GM08714 (cell line): ENCODE measurements around the gene KREMEN1.
"Not testable (repeated sequence)": the region's sequence is repeated elsewhere in the genome, so short reads cannot be mapped to it uniquely, and the experiment has no call there.

Source experiments
- H3K4me3 ChIP-seq: fragments of 200-500 bp; sonication (Bioruptor generic); 2 replicates; pipeline ENCODE4 v1.5.1; 2014; ENCODE audit warnings: mild to moderate bottlenecking, low read length, inconsistent platforms
- ZNF274 ChIP-seq: IDR thresholded peaks from 2 replicates; pipeline ENCODE4 v1.6.1; 2012; ENCODE audit warnings: mild to moderate bottlenecking, low read depth, low read length

The KREMEN1 gene, protein sequence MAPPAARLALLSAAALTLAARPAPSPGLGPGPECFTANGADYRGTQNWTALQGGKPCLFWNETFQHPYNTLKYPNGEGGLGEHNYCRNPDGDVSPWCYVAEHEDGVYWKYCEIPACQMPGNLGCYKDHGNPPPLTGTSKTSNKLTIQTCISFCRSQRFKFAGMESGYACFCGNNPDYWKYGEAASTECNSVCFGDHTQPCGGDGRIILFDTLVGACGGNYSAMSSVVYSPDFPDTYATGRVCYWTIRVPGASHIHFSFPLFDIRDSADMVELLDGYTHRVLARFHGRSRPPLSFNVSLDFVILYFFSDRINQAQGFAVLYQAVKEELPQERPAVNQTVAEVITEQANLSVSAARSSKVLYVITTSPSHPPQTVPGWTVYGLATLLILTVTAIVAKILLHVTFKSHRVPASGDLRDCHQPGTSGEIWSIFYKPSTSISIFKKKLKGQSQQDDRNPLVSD

DNA sequence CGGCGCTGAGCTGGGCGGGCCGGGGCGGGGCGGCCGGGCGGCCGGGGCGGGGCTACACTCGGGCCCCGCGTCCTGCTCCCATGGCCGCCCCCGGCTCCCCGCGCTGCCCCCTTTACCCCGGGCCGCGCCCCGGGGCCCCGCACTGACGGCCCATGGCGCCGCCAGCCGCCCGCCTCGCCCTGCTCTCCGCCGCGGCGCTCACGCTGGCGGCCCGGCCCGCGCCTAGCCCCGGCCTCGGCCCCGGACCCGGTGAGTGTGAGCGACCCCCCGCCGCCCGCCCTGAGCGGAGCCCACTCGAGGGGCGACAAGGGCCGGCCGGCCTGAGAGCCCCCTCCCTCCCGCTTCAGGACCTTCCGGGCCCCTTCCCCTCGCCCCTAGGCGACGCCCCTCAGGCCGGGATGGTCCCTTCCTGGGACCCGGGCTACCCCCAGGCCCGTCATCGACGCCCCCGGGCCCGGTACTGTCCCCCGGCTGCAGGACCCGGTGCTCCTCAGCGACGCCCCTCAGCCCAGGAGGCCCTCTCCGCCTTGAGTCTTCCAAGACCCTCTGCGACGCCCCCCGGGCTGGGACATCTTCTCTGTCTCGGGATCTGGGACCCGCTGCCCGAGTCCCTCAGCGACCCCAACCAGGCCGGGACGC lies at the start of gene KREMEN1:
Gene KREMEN1 (plus strand): TSS at position 57 of the 639 bp plus-strand sequence. CDS start 96 bp downstream, at position 153.
- H3K4me3 ChIP-seq, result peak within 1 kb of the TSS; percentile 47; the same call in 1 of the 2 replicates
- TF ChIP-seq ZNF274, result no peak

DNA sequence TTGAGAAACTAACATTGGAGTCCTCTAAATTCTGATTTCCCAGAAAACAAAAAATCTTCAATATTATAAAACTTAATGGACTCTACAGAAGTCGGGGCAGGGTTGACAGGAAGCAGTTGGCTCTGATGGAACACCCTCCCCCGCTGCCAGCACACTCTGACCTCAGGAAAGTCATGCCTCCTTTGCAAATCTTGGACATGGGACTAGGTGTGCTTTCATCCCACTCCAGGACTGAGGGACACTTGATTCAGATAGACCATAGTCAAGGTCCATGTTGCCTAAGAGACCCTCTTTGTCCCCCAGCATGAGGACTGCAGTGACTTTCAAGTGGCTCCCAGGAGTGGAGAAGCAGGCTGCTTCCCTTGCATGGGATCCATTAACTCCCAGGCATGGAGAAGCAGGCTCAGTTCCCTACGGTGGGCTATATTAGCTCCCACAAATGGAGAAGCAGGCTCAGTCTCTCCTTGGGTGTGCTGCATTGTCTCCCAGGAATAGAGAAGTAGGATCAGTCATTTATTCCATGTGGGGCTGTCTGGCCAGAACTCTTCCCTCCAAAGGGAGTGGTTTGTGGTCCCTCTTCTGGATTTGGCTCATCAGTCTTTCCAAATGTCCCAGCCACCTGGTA lies 49.6 kb upstream of the KREMEN1 start:
- H3K4me3 ChIP-seq, result no peak overlapping the region
- TF ChIP-seq ZNF274, result no peak

DNA sequence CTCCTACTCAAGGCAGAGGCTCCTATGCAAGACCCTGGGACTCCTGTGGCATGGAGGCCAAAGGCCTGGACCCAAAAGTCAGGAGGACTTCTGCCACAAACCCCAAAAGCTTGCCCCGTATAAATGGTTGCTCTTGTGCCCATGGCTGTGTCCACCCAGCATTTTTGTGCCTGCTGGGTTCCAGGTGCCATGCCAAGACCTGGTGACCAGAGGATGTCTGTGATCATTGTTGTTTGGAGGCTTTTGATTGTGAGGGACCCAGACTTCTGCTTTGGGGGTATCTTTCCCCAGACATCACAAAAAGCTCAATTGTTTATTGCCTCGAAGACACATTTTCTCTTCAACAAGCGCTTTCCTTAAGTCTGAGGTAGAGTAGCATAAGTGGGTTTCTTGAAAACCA lies 46.3 kb upstream of the KREMEN1 start:
- no peak for TF ChIP-seq ZNF274
- H3K4me3 ChIP-seq, result no peak overlapping the region

DNA sequence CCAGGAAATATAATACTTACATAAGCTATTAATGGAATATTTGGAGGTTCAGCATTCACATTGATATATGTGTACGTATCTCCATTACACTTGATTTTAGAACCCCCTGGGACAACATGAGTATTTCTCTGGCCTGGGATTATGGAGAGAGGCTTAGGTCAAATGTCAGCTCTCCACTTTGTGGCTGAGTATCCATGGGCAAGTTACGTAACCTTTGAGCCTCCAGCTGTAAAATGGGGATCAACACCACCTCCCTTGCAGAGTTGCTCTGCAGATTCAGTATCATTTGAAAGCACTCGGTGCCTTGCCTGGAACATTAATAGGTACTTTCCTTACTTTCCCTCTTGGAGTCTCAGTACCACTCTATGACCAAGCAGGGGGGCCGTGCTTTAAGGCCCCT lies 44.4 kb upstream of the KREMEN1 start:
- TF ChIP-seq ZNF274, result no peak
- H3K4me3 ChIP-seq, result no peak overlapping the region

DNA sequence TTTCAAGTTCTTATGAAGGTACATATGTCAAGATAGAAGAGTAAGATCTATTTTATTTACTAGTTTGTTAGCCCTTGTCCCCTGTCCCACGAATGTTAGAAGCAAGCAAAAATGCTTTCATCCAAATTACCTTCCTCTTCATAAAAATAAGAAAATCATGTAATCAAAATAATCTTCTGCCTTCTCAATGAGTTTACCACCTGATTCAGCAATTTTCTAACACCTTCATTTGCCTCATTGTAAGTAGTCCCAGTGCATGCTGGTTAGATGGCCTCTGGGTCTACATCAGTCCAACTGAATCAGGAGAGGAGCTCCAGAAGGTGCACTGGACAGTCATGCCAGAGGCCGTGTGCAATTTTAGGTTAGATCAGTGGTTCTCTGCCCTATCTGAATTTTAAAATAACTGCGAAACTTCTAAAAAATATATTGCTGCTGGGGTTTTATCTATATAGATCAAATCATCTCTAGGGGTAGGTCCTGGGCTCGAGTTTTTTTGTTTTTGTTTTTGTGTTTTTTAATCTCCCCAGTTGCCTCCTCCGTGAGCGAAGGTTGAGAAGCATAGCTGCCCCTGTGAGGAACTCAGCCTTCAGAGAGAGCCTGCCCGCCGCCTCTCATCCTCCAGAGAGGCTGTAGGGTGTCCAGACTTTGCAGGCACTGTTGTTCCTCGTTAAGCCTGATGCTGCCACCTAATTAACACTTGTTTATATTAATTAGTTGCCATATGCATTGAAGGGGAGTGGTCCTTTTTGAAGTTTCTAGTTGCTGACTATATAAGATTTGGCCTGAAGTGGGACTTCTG lies 43.4 kb upstream of the KREMEN1 start:
- no peak for TF ChIP-seq ZNF274
- no peak overlapping the region for H3K4me3 ChIP-seq

DNA sequence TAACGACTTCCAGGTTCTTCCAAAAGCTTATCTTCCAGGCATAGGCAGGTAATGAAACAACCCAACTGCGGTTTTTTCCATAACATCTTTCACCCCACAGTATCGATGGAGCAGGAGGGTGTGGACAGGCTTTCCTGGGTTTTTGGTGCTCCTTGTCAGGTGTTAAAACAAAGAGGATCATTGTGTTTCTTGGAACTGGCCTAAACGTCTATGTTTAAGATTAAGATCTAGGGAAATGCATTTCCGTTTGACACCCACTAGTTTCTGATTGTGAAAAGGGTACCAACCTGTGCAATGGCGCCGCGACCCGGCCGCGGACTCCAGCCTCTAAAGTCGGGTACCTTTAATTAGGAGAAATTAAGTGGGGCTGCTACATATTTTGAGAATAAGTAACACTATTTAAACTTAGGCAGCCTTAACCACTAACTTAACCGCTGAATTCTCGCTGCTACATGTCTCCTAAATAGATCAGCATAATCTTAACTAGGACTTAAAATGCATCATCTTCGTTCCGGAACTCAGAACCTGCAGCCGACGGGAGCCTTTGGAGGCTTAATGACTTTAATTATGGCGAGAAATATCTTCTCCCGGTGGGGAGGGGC lies 42.7 kb upstream of the KREMEN1 start:
- peak overlapping the region; percentile 33; the same call in 1 of the 2 replicates for H3K4me3 ChIP-seq

DNA sequence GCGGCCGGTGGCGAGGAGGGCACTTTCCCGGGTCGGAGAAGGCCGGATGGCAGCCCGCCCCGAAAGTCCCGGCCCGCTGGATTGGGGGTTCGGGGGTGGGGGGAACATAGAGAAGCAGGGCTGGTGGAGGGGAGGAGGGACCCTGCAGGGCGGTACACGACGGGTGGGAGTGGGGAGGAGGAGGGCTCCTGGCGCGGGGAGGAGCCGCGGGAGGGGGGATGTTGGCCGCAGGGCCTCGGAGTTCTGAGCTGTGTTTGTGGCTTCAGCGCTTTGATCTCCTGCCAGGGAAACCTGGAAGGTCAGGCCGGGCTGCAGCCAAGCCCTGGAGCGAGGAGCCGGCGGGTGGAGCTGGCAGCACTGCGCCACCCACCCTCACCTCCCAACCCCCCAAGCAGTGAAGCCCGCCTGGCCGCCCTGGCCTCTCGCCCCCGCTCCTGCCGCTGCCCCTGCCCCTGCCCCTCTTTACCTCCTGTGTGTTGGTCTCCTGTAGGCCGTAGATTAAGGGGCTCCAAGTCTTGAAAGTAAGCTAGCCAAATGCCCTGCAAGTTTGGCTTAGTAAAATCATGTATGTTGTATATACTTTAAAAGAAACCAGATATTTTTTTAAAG lies 42.1 kb upstream of the KREMEN1 start:
- H3K4me3 ChIP-seq, result peak overlapping the region; percentile 33; the same call in 1 of the 2 replicates
- no peak for TF ChIP-seq ZNF274

More for the DNA sequence above, 42.7 kb upstream of the KREMEN1 start:
- TF ChIP-seq ZNF274, result no peak

DNA sequence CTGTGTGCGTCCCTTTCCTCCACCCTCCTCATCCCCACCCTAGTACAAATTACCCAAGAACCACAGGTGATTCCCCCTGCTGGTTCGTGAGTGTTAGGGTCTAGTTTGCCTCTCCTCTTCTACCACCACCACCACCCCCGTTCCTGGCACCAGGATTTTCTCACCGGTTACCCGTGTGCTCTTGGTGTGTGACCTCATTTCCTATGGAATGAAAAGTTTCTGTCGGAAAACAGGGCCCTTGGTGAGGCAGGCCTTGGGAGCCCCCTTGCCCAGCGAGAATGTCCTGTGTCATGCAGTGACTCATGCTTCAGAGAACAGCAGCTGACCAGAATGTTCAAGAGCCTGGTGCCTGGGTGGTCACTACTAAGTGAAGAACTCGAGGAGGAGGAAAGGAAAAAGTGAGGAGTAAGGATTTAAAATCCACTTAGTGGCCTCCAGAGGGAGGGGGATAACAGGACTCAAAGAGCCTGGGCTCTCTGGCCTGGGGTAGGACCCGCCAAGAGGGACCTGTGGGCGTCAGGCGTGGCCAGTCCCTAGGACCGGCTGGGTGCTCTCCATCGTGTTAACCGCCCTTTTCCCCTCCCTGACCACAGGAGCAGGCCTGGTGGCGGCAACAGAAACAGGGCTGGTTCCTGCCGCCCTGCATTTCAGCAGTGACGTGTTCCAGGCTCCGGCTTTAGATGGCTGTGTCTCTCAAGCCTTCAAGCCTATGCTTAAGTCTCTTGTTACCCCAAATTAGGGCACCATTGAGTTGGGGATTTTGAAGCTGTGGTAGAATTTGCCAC lies 41.4 kb upstream of the KREMEN1 start:
- H3K4me3 ChIP-seq, result no peak overlapping the region
- TF ChIP-seq ZNF274, result no peak

DNA sequence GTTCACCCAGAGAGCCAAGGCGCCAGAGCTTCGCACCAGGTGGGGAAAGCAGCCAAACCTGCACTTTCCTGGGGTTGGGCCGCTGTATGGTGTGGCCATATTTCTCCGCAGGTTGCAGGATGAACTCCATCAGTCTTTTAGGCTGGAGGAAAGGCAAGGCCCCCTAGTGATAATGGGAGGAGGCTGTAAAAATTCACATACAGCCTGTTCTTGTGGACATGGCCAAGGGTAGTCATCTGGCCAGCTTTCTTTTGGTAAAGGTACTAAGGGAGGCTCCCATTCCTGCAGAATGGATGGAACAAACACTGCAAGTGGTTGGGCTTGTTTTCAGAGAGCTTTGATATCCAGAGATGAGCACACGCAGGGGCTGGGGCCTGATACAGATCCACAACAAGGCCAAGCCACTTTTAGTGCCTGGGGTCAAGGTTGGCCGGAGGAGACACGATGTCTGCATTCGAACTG lies 40.8 kb upstream of the KREMEN1 start:
- H3K4me3 ChIP-seq, result no peak overlapping the region
- no peak for TF ChIP-seq ZNF274

DNA sequence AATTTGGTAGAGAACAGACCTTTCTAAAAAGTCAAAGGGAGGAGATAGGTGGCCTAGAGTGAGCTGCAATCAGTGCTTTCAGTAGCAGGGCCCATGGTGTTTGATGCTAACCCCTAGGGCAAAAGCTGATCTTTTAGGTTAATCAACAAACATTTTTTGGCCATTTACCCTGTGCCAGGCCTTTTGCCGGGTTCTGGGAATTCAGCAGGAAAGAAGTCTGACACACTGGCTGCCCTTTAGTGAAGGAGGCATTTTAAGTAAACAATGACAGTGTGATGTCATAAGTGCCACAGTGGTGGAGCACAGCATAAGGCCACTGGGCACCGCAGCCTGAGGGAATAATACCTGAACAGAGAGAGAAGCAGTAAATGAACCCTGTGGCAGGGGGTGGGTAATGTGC lies 40.3 kb upstream of the KREMEN1 start:
- TF ChIP-seq ZNF274, result no peak

DNA sequence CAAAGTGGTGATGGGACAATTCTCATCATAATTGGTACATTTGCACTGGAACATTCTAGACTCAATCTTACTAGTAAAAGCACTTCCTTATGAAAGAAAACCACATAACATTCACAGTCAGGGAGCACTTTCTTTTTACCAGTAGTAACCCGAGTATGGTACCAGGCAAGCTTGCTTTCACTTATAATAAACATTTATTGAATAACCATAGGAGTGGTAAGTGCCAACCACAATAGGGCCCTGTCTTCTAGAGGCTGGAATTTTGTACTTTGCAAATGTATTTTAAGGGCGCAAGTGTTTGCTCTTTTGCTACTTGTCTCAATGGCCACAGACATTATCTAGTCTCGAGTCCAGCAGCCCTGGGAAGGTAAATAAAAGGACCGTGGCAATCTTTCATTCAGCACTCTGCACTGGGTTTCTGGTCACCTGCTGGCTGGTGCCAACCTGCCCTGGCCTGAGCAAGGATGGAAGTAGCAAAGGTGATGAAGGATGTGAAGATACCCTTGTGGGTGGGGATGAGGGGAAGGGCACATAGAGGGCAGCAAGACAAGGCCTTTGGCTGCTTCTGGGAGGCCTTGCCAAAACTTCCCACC lies 35.4 kb upstream of the KREMEN1 start:
- no peak for TF ChIP-seq ZNF274
- H3K4me3 ChIP-seq, result no peak overlapping the region

More for the DNA sequence above, 40.3 kb upstream of the KREMEN1 start:
- H3K4me3 ChIP-seq, result no peak overlapping the region

DNA sequence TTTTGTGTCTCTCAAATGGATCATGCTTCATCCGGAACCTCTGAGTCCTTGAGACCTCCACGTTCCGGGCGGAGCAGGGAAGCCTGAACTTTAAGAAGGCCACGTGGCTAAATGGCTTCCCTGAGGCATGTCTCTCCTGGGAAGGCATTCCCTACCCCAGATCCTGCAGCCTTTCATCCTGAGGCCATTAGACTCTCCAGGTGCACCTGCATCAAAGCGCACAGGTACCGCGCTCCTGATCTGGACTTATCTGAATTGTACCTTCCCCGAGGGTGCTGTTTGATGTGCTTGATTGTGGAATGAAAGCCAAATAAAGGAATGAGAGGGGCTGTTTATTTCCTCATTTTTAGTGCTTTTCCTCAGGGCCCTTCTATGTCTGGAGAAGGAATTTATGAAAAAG lies 33.7 kb upstream of the KREMEN1 start:
- no peak for TF ChIP-seq ZNF274
- no peak overlapping the region for H3K4me3 ChIP-seq

DNA sequence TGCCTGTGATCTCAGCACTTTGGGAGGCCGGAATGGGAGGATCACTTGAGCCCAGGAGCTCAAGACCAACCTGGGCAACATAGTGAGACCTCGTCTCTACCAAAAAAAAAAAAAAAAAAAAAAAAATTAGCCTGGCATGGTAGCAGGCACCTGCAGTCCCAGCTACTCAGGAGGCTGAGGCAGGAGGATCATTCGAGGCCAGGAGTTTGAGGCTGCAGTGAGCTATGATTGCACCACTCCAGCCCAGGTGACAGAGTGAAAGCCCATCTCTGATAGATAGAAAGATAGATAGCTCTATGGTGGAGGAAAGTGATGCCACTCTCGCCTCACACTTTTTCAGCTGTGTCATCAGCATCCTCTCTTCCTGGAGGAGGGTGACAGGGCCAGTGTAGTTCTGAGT lies 33.2 kb upstream of the KREMEN1 start:
- H3K4me3 ChIP-seq, result not testable (repeated sequence)
